KBM-7 (cell line): ENCODE data around the gene PHRF1.
"Not testable (repeated sequence)": the region's sequence is repeated elsewhere in the genome, so short reads cannot be mapped to it uniquely, and the experiment has no call there.

Source experiments
- DNase-seq: peaks from one replicate; pipeline ENCODE4 v3.0.0-alpha.2; 2015
- in situ Hi-C: fragments of 300-500 bp; cut with MboI; formaldehyde crosslinking; loops from 2 replicates; pipeline ENCODE4 v1.14.3; 2020; ENCODE audit warnings: low sequenced_read_pairs, low pct_unique_long_range_greater_than_20kb, mixed read lengths

Gene PHRF1

DNA sequence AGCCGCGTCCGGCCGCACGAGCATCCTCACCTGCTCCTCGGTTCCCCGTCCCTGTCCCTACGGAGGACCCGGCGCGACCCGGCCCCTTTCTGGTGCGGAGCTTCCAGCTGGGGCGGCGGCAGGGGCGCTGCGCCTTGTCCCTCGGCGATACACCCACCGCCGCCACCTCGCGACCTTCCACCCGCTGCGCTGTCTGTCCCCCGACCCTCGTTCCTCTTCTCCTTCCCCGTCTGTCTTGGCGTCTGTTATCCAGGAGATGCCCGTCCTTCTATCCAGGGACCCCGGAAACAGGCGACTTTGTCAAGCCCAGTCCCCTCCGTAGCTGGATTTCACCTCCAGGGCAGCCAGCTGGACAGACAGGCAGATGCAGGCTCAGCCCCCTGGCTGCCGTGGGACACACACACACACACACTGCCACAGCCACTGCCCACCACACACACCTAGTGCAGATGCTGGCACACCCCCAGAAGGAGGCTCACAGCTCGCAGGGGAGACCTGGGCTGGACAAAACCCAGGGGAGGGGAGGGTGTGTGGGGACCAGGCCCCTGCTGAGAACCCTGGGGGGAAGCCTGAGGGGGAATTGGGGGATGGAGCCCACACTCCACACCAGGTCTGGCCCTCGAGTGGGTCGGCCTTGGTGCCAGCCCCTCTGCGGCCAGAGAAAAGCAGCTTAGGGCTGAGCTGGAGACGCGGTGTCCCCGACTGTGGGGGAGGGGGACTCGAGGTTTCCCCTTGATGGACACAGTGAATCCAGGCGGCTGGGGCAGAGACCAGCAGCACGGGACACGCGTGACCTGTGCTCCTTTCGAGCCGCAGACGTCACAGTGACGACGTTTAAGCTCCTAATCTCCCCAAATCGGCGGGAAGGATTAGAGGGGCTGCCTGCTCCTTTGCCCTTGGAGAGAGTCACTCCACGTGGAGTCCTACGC lies 61.6 kb downstream of the PHRF1 start:
- DNase-seq, result no peak
- in situ Hi-C loops, result no loop called here

DNA sequence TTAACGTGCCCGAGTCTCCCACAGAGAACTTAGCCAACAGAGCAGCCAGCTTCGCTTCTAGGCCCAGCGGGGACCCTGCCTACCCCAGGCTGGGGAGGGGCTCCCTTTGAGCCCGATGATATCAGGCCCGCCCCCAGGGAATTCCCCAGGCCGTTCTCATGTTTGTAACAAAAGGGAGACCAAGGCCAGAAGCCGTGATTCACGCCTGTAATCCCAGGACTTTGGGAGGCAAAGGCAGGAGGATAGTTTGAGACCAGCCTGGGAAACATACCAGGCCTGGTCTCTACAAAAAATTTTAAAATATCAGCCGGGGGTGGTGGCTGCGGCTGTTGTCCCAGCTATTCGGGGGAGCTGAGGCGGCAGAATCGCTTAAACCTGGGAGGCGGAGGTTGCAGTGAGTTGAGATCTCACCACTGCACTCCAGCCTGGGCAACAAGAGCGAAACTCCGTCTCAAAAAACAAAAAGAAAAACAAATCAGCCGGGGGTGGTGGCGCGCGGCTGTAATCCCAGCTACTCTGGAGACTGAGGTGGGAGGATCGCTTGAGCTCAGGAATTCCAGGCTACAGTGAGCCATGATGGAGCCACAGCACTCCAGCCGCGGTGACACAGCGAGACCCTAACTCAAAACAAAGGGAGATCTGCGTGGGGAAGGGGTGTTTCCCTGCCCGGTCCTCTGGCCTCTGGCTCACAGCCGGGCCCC lies 62.5 kb downstream of the PHRF1 start:
- no peak for DNase-seq
- in situ Hi-C loops, result no loop called here

DNA sequence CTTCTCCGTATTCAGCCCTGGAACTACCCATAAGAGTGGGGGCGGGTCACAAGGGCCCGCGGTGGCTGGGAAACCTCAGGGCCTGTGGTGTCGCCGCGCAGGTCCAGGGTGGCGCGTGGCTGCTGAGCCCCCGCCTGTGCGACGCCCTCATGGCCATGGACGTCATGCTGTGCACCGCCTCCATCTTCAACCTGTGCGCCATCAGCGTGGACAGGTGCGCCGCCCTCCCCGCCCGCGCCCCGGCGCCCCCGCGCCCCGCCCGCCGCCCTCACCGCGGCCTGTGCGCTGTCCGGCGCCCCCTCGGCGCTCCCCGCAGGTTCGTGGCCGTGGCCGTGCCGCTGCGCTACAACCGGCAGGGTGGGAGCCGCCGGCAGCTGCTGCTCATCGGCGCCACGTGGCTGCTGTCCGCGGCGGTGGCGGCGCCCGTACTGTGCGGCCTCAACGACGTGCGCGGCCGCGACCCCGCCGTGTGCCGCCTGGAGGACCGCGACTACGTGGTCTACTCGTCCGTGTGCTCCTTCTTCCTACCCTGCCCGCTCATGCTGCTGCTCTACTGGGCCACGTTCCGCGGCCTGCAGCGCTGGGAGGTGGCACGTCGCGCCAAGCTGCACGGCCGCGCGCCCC lies 63.2 kb downstream of the PHRF1 start:
- no peak for DNase-seq
- in situ Hi-C loops, result no loop called here

DNA sequence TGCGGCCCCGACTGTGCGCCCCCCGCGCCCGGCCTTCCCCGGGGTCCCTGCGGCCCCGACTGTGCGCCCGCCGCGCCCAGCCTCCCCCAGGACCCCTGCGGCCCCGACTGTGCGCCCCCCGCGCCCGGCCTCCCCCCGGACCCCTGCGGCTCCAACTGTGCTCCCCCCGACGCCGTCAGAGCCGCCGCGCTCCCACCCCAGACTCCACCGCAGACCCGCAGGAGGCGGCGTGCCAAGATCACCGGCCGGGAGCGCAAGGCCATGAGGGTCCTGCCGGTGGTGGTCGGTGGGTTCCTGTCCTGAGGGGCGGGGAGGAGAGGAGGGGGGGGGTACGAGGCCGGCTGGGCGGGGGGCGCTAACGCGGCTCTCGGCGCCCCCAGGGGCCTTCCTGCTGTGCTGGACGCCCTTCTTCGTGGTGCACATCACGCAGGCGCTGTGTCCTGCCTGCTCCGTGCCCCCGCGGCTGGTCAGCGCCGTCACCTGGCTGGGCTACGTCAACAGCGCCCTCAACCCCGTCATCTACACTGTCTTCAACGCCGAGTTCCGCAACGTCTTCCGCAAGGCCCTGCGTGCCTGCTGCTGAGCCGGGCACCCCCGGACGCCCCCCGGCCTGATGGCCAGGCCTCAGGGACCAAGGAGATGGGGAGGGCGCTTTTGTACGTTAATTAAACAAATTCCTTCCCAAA lies 63.9 kb downstream of the PHRF1 start:
- DNase-seq, result no peak
- in situ Hi-C loops, result no loop called here

DNA sequence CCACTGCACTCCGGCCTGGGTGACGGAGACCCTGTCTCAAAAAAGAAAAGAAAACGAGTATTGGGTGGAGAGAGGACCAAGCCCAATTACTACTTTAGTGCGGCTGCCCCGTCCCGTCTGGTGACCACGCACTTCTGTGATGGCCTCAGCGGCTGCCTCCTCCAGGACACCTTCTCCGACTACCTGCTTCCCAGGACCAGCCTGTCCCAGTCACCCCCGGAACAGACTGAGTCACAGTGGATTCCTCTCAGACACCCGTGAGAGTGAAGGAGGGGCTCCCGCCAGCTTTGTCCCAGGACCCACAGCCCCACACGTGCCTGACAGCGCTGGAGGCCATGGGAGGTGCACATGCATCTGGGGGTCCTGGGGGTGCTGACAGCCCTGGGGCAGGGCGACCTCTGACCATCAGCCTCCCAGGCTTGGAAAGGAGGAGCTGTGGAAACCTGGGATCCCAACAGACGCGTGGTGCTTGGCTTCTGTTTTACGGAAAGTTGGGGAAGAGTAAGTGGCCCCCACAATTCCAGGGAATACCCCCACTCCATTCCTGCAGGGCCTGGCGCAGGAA lies 65.6 kb downstream of the PHRF1 start:
- in situ Hi-C loops, result no loop called here

DNA sequence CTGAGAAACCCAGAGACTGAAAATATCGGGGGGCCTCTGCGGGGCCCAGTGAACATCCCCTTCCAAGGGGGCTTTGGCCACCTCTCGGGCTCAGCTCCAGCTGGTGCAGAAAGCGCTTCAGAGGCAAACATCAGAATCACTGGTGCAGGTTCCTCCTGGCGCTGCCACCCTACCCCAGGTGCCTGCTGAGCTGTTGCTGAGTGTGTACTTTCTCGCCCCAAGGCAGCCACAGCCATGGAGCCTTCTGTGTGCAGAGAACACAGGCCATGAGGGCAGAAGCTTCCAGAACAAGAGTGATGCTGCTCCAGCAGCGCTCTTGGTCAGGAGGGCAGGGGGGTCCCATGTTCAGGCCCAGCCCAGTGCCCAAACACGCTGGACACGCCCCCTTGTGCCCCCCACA lies 67.1 kb downstream of the PHRF1 start:
- DNase-seq, result no peak
- in situ Hi-C loops, result no loop called here

More for the DNA sequence above, 65.6 kb downstream of the PHRF1 start:
- DNase-seq, result no peak

DNA sequence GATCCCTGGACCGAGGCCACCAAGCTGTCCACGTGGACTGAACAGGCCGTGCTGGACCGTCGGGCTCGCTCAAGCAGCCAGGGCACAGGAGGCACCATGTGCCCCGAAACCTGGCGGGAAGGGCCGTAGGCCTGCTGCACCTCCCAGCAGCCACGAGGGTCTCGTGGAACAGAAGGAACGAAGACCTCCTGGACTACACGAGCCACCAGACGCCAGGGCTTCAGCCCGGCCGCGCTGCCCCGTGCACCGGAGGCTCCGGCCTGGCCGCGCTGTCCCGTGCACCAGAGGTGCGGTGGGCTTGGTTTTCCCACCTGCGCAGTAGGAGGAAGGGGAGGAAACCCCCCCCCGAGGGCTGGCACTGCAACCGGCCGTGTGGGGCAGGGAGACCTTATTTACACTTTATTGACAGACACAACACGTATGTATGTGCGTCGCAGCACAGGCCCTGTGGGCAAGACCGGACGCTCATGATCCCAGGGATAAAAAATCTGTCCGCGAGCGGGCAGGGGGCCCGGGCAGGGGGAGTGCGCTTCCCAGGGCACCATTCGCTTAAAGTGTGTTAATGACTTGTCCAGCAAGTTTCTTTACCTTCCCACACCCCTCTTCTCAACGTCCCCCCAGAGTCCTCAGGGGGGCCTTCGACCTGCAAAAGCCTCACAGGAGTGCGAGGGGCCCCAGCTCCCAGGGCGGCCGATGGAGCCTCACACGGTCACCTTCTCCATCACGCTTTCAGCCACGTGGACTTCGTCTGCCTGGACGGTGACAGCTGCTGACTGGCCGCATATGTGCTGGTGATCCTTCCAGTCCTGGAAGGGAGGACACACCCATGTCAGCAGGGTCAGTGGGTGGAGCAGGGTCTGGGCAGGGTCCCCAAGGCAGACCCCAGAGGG lies 67.8 kb downstream of the PHRF1 start:
- in situ Hi-C loops, result no loop called here
- no peak for DNase-seq

DNA sequence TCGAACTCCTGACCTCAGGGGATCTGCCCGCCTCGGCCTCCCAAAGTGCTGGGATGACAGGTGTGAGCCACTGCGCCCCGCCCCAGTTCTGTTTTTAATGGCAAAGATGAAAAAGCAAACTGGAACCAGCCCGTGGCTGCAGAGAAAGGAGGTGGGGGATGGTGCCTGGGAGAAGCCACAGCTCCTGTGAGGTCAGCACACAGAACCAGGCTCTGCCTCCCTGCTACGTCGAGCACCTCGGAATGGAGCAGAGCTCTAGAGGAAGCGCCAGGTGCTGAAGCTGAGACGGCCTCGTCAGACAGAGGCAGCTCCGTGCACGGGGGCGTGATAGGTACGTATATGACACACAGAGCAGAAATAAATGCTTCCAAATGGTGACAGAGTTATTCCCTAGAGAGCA lies 69.3 kb downstream of the PHRF1 start:
- in situ Hi-C loops, result no loop called here

DNA sequence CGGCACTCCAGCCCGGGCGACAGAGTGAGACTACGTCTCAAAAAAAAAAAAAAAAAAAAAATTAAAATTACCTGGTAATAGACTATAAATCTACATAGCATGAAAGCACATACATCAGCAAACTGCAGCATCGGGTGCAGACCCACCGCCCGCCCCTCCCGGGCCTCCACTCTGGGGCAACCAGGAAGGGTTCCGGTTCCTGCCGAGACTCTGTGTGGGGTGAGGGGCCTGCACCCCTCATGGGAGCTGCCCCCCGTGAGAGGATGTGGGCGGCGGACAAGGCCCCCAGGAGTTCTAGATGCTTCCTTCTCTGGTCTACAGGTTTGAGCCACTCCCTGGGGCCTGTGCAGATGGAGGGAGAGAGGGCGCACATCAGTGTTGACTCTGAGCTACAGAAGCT lies 69.9 kb downstream of the PHRF1 start:
- DNase-seq, result no peak
- in situ Hi-C loops, result no loop called here

More for the DNA sequence above, 69.3 kb downstream of the PHRF1 start:
- DNase-seq, result no peak

DNA sequence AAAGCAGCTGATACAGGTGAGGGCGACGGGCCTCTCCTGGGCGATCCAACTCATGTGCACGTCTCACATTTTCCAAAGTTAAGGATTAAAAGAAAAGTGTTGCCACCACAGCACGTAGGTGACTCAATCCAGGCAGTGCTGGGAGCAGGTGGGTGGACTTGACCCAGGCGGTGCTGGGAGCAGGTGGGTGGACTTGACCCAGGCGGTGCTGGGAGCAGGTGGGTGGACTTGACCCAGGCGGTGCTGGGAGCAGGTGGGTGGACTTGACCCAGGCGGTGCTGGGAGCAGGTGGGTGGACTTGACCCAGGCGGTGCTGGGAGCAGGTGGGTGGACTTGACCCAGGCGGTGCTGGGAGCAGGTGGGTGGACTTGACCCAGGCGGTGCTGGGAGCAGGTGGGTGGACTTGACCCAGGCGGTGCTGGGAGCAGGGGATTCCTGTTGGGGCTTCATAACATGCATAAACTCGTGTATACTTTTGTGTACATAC lies 71.4 kb downstream of the PHRF1 start:
- in situ Hi-C loops, DNase-seq: not testable (repeated sequence)

DNA sequence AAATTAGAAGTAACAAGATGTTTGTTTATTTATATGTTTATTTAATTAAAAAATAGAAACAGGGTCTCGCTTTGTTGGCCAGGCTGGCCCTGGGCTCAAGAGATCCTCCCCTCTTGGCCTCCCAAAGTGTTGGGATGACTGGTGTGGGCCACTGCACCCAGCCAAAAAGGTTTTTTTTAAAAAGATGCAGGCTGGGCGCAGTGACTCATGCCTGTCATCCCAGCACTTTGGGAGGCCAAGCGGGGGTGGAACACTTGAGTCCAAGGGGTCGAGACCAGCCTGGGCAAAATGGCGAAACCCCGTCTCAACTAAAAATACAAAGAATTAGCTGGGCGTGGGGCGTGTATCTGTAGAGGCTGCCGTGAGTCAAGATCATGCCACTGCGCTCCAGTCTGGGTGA lies 74.2 kb downstream of the PHRF1 start:
- in situ Hi-C loops, result no loop called here

DNA sequence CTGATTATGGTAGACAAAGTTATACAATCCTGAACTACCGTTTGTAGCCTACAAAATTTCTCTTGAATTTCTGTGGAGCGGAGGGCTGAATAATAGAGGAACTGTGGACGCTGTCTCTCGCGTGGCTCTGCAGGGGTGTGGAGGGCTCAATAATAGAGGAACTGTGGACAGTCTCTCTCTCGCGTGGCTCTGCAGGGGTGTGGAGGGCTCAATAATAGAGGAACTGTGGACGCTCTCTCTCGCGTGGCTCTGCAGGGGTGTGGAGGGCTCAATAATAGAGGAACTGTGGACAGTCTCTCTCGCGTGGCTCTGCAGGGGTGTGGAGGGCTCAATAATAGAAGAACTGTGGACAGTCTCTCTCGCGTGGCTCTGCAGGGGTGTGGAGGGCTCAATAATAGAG lies 76.9 kb downstream of the PHRF1 start:
- in situ Hi-C loops, DNase-seq: not testable (repeated sequence)

More for the DNA sequence above, 74.2 kb downstream of the PHRF1 start:
- no peak for DNase-seq

DNA sequence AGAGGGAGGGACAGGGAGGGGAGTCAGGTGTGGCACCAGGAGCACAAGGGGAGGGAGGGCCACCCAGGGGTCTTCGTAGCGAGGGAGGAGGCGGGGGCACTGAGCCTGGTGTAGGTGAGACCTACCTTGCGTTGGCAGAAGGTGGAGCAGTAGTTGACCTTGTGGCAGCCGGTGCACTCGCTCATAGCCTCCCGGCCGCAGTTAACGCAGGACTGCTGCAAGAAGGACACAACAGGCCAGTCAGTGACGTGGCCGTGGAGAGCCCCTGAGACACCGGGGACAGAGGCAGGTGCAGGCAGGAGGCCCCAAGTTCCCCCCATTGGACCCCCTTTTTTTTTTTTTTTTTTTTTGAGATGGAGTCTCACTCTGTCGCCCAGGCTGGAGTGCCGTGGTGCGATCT lies 77.6 kb downstream of the PHRF1 start:
- in situ Hi-C loops, result no loop called here

DNA sequence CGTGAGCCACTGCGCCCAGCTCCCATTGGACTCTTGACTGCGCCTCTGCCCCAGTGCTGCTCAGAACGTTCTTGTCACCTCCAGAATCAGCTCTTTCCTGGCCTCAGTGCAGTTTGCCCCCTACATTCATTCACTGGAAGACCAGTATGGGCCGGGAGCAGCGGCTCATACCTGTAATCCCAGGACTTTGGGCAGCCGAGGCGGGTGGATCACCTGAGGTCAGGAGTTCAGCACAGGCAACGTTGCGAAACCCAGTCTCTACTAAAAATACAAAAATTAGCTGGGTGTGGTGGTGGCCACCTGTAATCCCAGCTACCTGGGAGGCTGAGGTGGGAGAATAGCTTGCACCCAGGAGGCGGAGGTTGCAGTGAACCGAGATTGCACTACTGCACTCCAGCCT lies 78.2 kb downstream of the PHRF1 start:
- in situ Hi-C loops, result not testable (repeated sequence)

More for the DNA sequence above, 77.6 kb downstream of the PHRF1 start:
- DNase-seq, result no peak

DNA sequence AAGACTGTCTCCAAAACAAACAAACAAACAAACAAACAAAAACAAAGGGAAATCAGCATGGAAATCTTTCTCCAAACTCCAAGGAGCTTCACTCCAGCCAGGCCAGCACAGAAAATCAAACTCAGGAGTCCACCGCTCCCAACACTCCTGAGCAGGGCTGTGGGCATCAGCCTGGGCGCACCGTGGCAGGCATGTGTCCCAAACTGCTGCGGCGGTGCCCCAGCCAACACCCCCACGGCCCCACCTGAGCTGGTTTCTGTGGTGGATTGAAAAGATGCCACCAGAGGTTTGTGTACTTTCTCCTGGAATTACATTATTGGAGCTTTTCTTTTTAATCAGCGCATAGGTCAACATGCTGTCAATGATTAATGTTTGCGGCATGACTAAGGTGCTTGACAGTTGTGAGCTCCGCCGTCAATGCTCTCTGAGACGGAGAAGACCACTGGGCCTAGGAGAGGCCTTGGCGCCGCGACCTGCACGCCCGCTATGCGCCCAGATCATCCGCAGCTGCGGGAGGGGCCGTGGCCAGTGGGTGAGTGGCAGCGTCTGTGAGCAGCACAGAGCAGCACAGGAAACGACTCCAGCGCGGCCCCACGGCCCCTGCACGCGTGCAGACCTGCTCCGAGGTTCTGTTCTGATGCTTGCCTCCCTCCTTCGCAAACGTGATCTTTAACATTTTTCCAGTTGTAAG lies 78.9 kb downstream of the PHRF1 start:
- no peak for DNase-seq
- in situ Hi-C loops, result no loop called here

More for the DNA sequence above, 78.2 kb downstream of the PHRF1 start:
- DNase-seq, result not testable (repeated sequence)

DNA sequence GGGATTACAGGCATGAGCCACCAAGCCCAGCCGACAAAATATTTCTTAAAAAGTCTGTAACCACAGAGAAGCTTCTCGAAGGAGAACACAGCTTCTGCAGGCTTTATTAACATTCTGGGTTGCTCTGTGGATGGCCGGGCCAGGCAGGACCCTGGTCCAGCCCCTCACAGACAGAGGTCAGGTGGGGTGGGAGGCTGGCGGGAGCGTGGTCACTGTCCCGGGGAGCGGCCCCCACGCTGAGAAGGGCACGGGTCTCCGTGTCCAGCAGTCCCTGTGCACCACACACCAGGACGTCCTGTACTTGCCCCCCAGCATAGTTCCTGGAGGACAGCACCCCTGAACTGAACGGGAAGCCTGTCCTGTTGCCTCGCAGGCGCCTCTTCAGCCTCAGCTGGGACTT lies 80.2 kb downstream of the PHRF1 start:
- no peak for DNase-seq
- in situ Hi-C loops, result no loop called here

DNA sequence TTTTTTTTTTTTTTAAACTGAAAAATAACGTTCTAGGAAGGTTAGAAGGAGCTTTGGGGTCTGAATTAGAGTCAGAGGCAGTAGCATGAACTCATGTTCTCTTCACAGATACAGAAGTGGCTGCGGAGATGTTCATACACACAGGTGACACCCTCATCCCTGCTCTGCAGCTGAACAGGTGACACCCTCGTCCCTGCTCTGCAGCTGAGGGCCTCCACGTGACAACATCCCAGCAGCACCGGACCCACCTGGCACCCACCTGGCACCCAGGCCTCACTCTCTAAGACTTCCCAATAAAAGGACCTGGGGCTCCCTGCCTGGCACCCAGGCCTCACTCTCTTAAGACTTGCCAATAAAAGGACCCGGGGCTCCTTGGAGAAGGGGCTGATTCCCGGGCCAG lies 80.6 kb downstream of the PHRF1 start:
- DNase-seq, result no peak
- in situ Hi-C loops, result no loop called here
